A549 (cell line): ENCODE data around the gene HARS1.
"Not testable (repeated sequence)": the region's sequence is repeated elsewhere in the genome, so short reads cannot be mapped to it uniquely, and the experiment has no call there.

Source experiments
- CTCF ChIP-seq: fragments of >200 bp; sonication (Bioruptor Twin); formaldehyde crosslinking; IDR thresholded peaks from 3 replicates; pipeline ENCODE4 v1.5.1; 2016
- EP300 ChIP-seq, 2 experiments: fragments of >200 bp; sonication (Bioruptor Twin); formaldehyde crosslinking; IDR thresholded peaks; 2 replicates in 1 of 2; 3 replicates in 1 of 2; pipeline ENCODE4 v1.6.1; 2016 to 2017
- JUN ChIP-seq, 2 experiments: fragments of >200 bp; sonication (Bioruptor Twin); formaldehyde crosslinking; IDR thresholded peaks; 2 replicates in 1 of 2; 3 replicates in 1 of 2; pipeline ENCODE4 v1.6.1; 2016 to 2017
- JUNB ChIP-seq: fragments of >200 bp; sonication (Bioruptor Twin); formaldehyde crosslinking; IDR thresholded peaks from 2 replicates; pipeline ENCODE4 v1.6.1; 2016
- KDM1A ChIP-seq: fragments of 200-600 bp; sonication (generic); IDR thresholded peaks from 2 replicates; pipeline ENCODE4 v1.6.1; 2016; ENCODE audit warnings: low read depth, mild to moderate bottlenecking
- PHF8 ChIP-seq: fragments of 200-600 bp; sonication (generic); IDR thresholded peaks from 2 replicates; pipeline ENCODE4 v1.6.1; 2016; ENCODE audit warnings: low read depth, mild to moderate bottlenecking, antibody characterized with exemption, moderate library complexity, borderline replicate concordance
- POLR2AphosphoS2 ChIP-seq: conservative IDR thresholded peaks from 2 replicates; pipeline ENCODE4 v1.6.1; 2012; ENCODE audit warnings: low read length, improper control_type of control experiment, inconsistent platforms
- SREBF2 ChIP-seq: fragments of 450-650 bp; IDR thresholded peaks from 2 replicates; pipeline ENCODE4 v1.6.1; 2014; ENCODE audit warnings: mild to moderate bottlenecking, moderate library complexity

GRCh38 chr5:140638898-140639147 lies 52.3 kb downstream of the HARS1 start:
- TF ChIP-seq POLR2AphosphoS2; CTCF; JUNB; EP300 (IDR thresholded peaks at IDR 0.05); PHF8; KDM1A; SREBF2; JUN (IDR thresholded peaks at IDR 0.05): not testable (repeated sequence)
